ENCODE results near the gene MMP28.

MMP28 gene

DNA sequence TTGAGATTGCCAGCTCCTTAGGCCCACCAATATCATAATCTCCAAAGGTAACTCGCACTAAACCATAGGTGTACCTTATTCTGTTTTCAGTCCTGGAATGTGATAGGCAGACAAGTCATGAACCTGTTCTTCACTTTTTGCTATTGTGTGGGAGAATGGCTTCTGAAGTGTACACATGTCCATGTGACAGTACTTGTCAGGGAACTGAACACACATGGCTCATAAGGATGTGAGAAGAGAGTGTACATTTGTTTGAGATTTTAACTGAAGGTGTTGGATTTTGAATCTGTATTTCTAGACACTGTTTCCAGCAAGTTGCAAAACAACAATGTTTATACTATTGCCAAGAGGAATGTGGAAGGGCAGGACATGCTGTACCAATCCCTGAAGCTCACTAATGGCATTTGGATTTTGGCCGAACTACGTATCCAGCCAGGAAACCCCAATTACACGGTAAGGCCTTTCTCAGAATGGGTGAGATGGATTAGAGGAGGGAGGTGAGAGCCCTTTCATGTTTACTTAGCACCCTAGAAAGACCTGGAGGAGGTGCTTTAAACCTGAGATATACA lies 78.5 kb downstream of the MMP28 start:
- DNase-seq: no peak

DNA sequence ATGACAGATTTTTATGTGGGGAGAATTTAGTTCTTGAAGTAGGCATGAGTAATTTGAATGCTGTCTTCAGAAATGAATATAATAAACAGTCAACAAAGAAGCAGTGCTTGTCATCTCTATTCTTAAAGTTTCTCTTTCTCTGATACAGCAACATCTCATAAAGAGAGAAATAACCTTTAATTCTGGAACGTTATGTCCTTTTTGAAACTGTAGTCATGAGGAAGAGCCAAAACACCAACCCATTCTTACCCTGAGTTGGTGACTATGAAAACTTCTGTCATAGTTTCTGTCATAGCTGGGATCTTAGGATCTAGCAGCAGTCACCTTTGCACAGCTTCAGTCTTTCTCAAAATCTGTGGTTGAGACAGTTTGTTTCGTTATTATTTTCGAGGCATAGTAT lies 79.3 kb downstream of the MMP28 start:
- DNase-seq: no peak
